CD4-positive, alpha-beta T cell treated with Interleukin-2 at 100 ng/mL for 4 hours (primary cell): ENCODE measurements around the gene CYS1.
"Not testable (repeated sequence)": the region's sequence is repeated elsewhere in the genome, so short reads cannot be mapped to it uniquely, and the experiment has no call there.

Experiments used
- DNase-seq: peaks from one replicate; pipeline ENCODE4 v3.0.0-alpha.2; 2020; ENCODE audit warnings: low spot score

Gene CYS1

GRCh38 chr2:10029875-10030223 lies 50.4 kb downstream of the CYS1 start:
- no peak for DNase-seq

GRCh38 chr2:10028988-10029874 lies 51.0 kb downstream of the CYS1 start:
- DNase-seq: peak; percentile 72

- DNase-seq: no peak
Measured at GRCh38 chr2:10028407-10028987, 51.7 kb downstream of the CYS1 start.

GRCh38 chr2:10027660-10028330 lies 52.4 kb downstream of the CYS1 start:
- no peak for DNase-seq

- no peak for DNase-seq
Measured at GRCh38 chr2:10026940-10027569, 53.2 kb downstream of the CYS1 start.

GRCh38 chr2:10022966-10023662 lies 57.1 kb downstream of the CYS1 start:
- DNase-seq: no peak

GRCh38 chr2:10022445-10022844 lies 57.8 kb downstream of the CYS1 start:
- DNase-seq: no peak

- DNase-seq: no peak
Measured at GRCh38 chr2:10022041-10022421, 58.2 kb downstream of the CYS1 start.

GRCh38 chr2:10019602-10020400 lies 60.4 kb downstream of the CYS1 start:
- DNase-seq: no peak

GRCh38 chr2:10019174-10019573 lies 61.0 kb downstream of the CYS1 start:
- DNase-seq: no peak

GRCh38 chr2:10017313-10017941 lies 62.8 kb downstream of the CYS1 start:
- DNase-seq: no peak

- DNase-seq: no peak
Measured at GRCh38 chr2:10016802-10017258, 63.4 kb downstream of the CYS1 start.

GRCh38 chr2:10016001-10016801 lies 64.0 kb downstream of the CYS1 start:
- DNase-seq: no peak

- not testable (repeated sequence) for DNase-seq
Measured at GRCh38 chr2:10015376-10015989, 64.7 kb downstream of the CYS1 start.

- no peak for DNase-seq
Measured at GRCh38 chr2:10014418-10015190, 65.6 kb downstream of the CYS1 start.

GRCh38 chr2:10013651-10014417 lies 66.4 kb downstream of the CYS1 start:
- DNase-seq: not testable (repeated sequence)

GRCh38 chr2:10012963-10013461 lies 67.2 kb downstream of the CYS1 start:
- no peak for DNase-seq
